H1 (cell line): ENCODE results near the gene MGAT5. TPM values are rescaled to one million over a fixed set of nuclear protein-coding genes. Genes with fewer than 3 reads are reported as not detected.

Experiments used
- CTCF ChIA-PET: fragments of 300-600 bp; sonication (Branson Sonifier 250); formaldehyde crosslinking; loops from one replicate; lab custom pipeline; 2021; ENCODE audit not compliant: partially characterized antibody; lab: Charles Lee
- POLR2A ChIA-PET: fragments of 300-600 bp; sonication (Branson Sonifier 250); formaldehyde crosslinking; loops from one replicate; lab custom pipeline; 2021; ENCODE audit warnings: inconsistent platforms; ENCODE audit not compliant: partially characterized antibody; lab: Charles Lee
- DNase-seq, 2 experiments: peaks; one replicate each; pipeline versions ENCODE4 v3.0.0 to v3.0.0-alpha.2; 2010 to 2022; ENCODE audit warnings: low spot score in 2 of 2, low read depth in 1 of 2, mixed read lengths in 1 of 2
- FAIRE-seq: peaks from 2 replicates; lab custom pipeline; 2011; peaks lifted over from hg19 to GRCh38; lab: Jason Lieb, UNC
- H2AFZ ChIP-seq: 2 replicates; pipeline ENCODE4 v1.8.1; 2012; ENCODE audit warnings: low read length, inconsistent platforms
- H2AK5ac ChIP-seq: 2 replicates; pipeline ENCODE4 v1.6.1; 2013; ENCODE audit warnings: low read depth, low read length
- H2BK120ac ChIP-seq: replicated peaks from 2 replicates; pipeline ENCODE3; 2013; ENCODE audit warnings: low read depth, low read length, inconsistent platforms
- H2BK12ac ChIP-seq: 2 replicates; pipeline ENCODE4 v1.6.1; 2013; ENCODE audit warnings: low read depth, low read length
- H2BK15ac ChIP-seq: 2 replicates; pipeline ENCODE4 v1.6.1; 2013; ENCODE audit warnings: low read length
- H2BK20ac ChIP-seq: 2 replicates; pipeline ENCODE4 v1.6.1; 2013; ENCODE audit warnings: low read length
- H2BK5ac ChIP-seq: 2 replicates; pipeline ENCODE4 v1.6.1; 2013; ENCODE audit warnings: low read depth, low read length
- H3K14ac ChIP-seq: 2 replicates; pipeline ENCODE4 v1.6.1; 2013; ENCODE audit warnings: inconsistent platforms; ENCODE audit not compliant: insufficient read length
- H3K18ac ChIP-seq: 2 replicates; pipeline ENCODE4 v1.6.1; 2013; ENCODE audit warnings: low read length; ENCODE audit errors: extremely low read depth
- H3K23ac ChIP-seq: 2 replicates; pipeline ENCODE4 v1.6.1; 2013; ENCODE audit warnings: inconsistent platforms; ENCODE audit not compliant: insufficient read length
- H3K23me2 ChIP-seq: 2 replicates; pipeline ENCODE4 v1.6.1; 2013; ENCODE audit warnings: low read depth, low read length
- H3K27ac ChIP-seq: 2 replicates; pipeline ENCODE4 v1.6.1; 2011; ENCODE audit warnings: low read depth, low read length, inconsistent platforms
- H3K27me3 ChIP-seq, 4 experiments: replicated peaks in 1 of 4; 1 replicate in 1 of 4; 2 replicates in 3 of 4; pipeline versions ENCODE4 v1.6.1 to v1.8.1; 2011 to 2013; ENCODE audit warnings: low read length in 3 of 4, mild to moderate bottlenecking in 3 of 4, inconsistent platforms in 2 of 4, mixed read lengths in 2 of 4, moderate library complexity in 1 of 4; ENCODE audit not compliant: control insufficient read depth in 3 of 4, insufficient read depth in 3 of 4; ENCODE audit errors: extremely low read depth in 1 of 4
- H3K36me3 ChIP-seq, 4 experiments: 2 replicates each; pipeline versions ENCODE4 v1.6.1 to v1.8.1; 2011 to 2013; ENCODE audit warnings: mild to moderate bottlenecking in 4 of 4, low read length in 3 of 4, moderate library complexity in 2 of 4, control low read depth in 1 of 4, inconsistent platforms in 1 of 4; ENCODE audit not compliant: insufficient read depth in 4 of 4, control insufficient read depth in 2 of 4
- H3K4ac ChIP-seq: replicated peaks from 2 replicates; pipeline ENCODE3; 2013; ENCODE audit warnings: low read length, low read depth, mixed read lengths, inconsistent platforms; ENCODE audit not compliant: insufficient read length
- H3K4me1 ChIP-seq, 4 experiments: replicated peaks in 1 of 4; 1 replicate in 1 of 4; 2 replicates in 3 of 4; pipeline versions ENCODE4 v1.6.1 to v1.8.1; 2011 to 2013; ENCODE audit warnings: low read length in 3 of 4, inconsistent platforms in 2 of 4, mixed read lengths in 1 of 4; ENCODE audit not compliant: insufficient read depth in 4 of 4, control insufficient read depth in 3 of 4
- H3K4me2 ChIP-seq, 2 experiments: 2 replicates each; pipeline versions ENCODE4 v1.6.1 to v1.8.1; 2011 to 2013; ENCODE audit warnings: low read depth in 2 of 2, low read length in 2 of 2, control low read depth in 1 of 2, inconsistent platforms in 1 of 2, mild to moderate bottlenecking in 1 of 2; ENCODE audit not compliant: insufficient read depth in 1 of 2
- H3K4me3 ChIP-seq, 4 experiments: fragments of 200-600, 300-600 bp in 1 of 4; sonication (generic), shearing (Covaris generic), sonication (Bioruptor Twin) in 1 of 4; 2 replicates each; pipeline versions ENCODE4 v1.5.1 to v1.8.1; 2011 to 2016; ENCODE audit warnings: low read length in 4 of 4, low read depth in 3 of 4, control low read depth in 2 of 4, inconsistent platforms in 2 of 4, mild to moderate bottlenecking in 2 of 4, mixed read lengths in 1 of 4, moderate library complexity in 1 of 4; ENCODE audit not compliant: insufficient read depth in 2 of 4; ENCODE audit errors: extremely low read depth in 1 of 4
- H3K56ac ChIP-seq: replicated peaks from 2 replicates; pipeline ENCODE3; 2013; ENCODE audit warnings: low read depth, mild to moderate bottlenecking, mixed read lengths, low read length, inconsistent platforms; ENCODE audit not compliant: insufficient read length
- H3K79me1 ChIP-seq: 2 replicates; pipeline ENCODE4 v1.6.1; 2013; ENCODE audit warnings: low read depth, low read length, control low read depth
- H3K79me2 ChIP-seq, 2 experiments: 2 replicates each; pipeline versions ENCODE4 v1.6.1 to v1.8.1; 2012 to 2013; ENCODE audit warnings: low read length in 2 of 2, mild to moderate bottlenecking in 2 of 2, inconsistent platforms in 1 of 2; ENCODE audit not compliant: insufficient read depth in 2 of 2, control insufficient read depth in 1 of 2
- H3K9ac ChIP-seq, 4 experiments: replicated peaks in 1 of 4; 1 replicate in 1 of 4; 2 replicates in 3 of 4; pipeline versions ENCODE4 v1.6.1 to v1.8.1; 2011 to 2013; ENCODE audit warnings: low read depth in 3 of 4, low read length in 3 of 4, control low read depth in 2 of 4, mild to moderate bottlenecking in 2 of 4, moderate library complexity in 2 of 4, inconsistent platforms in 1 of 4; ENCODE audit errors: extremely low read depth in 1 of 4
- H3K9me3 ChIP-seq, 2 experiments: 2 replicates each; pipeline versions ENCODE4 v1.6.1 to v1.8.1; 2012 to 2013; ENCODE audit warnings: mild to moderate bottlenecking in 2 of 2, moderate library complexity in 2 of 2, control low read depth in 1 of 2, inconsistent platforms in 1 of 2, low read depth in 1 of 2, low read length in 1 of 2, mixed read lengths in 1 of 2; ENCODE audit not compliant: insufficient read depth in 2 of 2
- H4K20me1 ChIP-seq, 2 experiments: replicated peaks in 1 of 2; 2 replicates each; pipeline versions ENCODE3 to v1.8.1; 2011 to 2013; ENCODE audit warnings: inconsistent platforms in 2 of 2, low read length in 2 of 2, mild to moderate bottlenecking in 1 of 2; ENCODE audit not compliant: insufficient read depth in 2 of 2, control insufficient read depth in 1 of 2
- H4K5ac ChIP-seq: 2 replicates; pipeline ENCODE4 v1.6.1; 2013; ENCODE audit warnings: low read length, low read depth, mixed read lengths, inconsistent platforms; ENCODE audit not compliant: insufficient read length
- H4K8ac ChIP-seq: 2 replicates; pipeline ENCODE4 v1.8.0; 2013; ENCODE audit warnings: mild to moderate bottlenecking, moderate library complexity, low read length, inconsistent platforms; ENCODE audit not compliant: insufficient read depth; ENCODE audit errors: extremely low read depth
- H4K91ac ChIP-seq: replicated peaks from 2 replicates; pipeline ENCODE3; 2013; ENCODE audit warnings: low read length, mixed read lengths, inconsistent platforms; ENCODE audit not compliant: insufficient read length
- EGR1 ChIP-seq: IDR thresholded peaks from 2 replicates; pipeline ENCODE4 v1.6.1; 2011; ENCODE audit warnings: low read depth, low read length, borderline replicate concordance
- JUN ChIP-seq: IDR thresholded peaks from 2 replicates; pipeline ENCODE4 v1.6.1; 2011; ENCODE audit warnings: low read depth, mild to moderate bottlenecking, improper control_type of control experiment, low read length
- SP4 ChIP-seq: IDR thresholded peaks from 2 replicates; pipeline ENCODE4 v1.6.1; 2012; ENCODE audit warnings: low read length, inconsistent platforms
- SRF ChIP-seq: IDR thresholded peaks from 2 replicates; pipeline ENCODE4 v1.6.1; 2011; ENCODE audit warnings: mild to moderate bottlenecking, low read depth, low read length, moderate library complexity
- TEAD4 ChIP-seq: IDR thresholded peaks from 2 replicates; pipeline ENCODE4 v1.6.1; 2012; ENCODE audit warnings: low read depth, low read length, inconsistent platforms, mixed read lengths
- WGBS, 2 experiments: shearing (Covaris generic) in 1 of 2; methylation state at CpG; one replicate each; pipeline versions ENCODE4 v1.1.6 to v1.1.7; 2013 to 2015; ENCODE audit warnings: low lambda C conversion rate in 2 of 2, mixed read lengths in 2 of 2, inconsistent platforms in 1 of 2, low coverage in 1 of 2, missing lambda C conversion rate in 1 of 2; ENCODE audit not compliant: insufficient replicate concordance in 2 of 2, insufficient coverage in 1 of 2, insufficient read length in 1 of 2; ENCODE audit errors: extremely low coverage in 1 of 2, missing lambda C conversion rate in 1 of 2; 5-methylcytosine and 5-hydroxymethylcytosine counted together
- polyA plus RNA-seq, 7 experiments: library from polyadenylated mRNA; depleted of rRNA in 3 of 7; stranded (reverse) in 5 of 7; unstranded in 2 of 7; fragments of >200 nt in 5 of 7; fragments of 200-250 nt in 2 of 7; gene quantifications; 1 replicate in 5 of 7; 2 replicates in 1 of 7; 4 replicates in 1 of 7; pipeline versions ENCODE4 v1.2.1 to v1.2.3, GENCODE V29; 2011 to 2013; ENCODE audit warnings: missing spikeins in 2 of 7, mixed read lengths in 2 of 7
- total RNA-seq: library from RNA; stranded (reverse); fragmentation: NEBNext Ultra II Directional; extraction: Animal tissue kit (Norgen Biotek cat#: 25700); gene quantifications from 2 replicates; pipeline ENCODE4 v1.2.1, GENCODE V29; 2021

Gene MGAT5
- total and polyA plus RNA-seq, 2 of the 8 experiments (the other 6 are each of a cell fraction or from before 2014, with no cell fraction given): 11.2 to 49.2 TPM

- Histone ChIP-seq H4K91ac (no peak overlapping the region), H3K18ac (no peak overlapping the region), H3K4me3 (no peak overlapping the region), H3K23ac (no peak overlapping the region), H3K27ac (no peak overlapping the region), H3K14ac (no peak overlapping the region), H2AFZ (no peak overlapping the region), H3K23me2 (no peaks in the 10 kb centered on the region), H3K79me1 (no peaks in the 10 kb centered on the region), H2BK5ac (no peak overlapping the region), H2BK20ac (no peak overlapping the region), H3K79me2 (no peaks in the 10 kb centered on the region), H3K9ac (no peak overlapping the region), H2BK120ac (no peak overlapping the region), H4K20me1 (peaks cover 10 to 11% of the 10 kb centered on the region in 2 experiments), H4K5ac (no peak overlapping the region), H2AK5ac (no peak overlapping the region), H3K56ac (no peak overlapping the region), H2BK15ac (no peak overlapping the region), H2BK12ac (no peak overlapping the region), H3K9me3 (no peaks in the 10 kb centered on the region), H3K4ac (no peak overlapping the region), H3K4me2 (no peak overlapping the region), H3K4me1 (peaks cover 0 to 8% (median 1%) of the 10 kb centered on the region in 4 experiments; a peak in 3 of 7 replicates), H3K36me3 (peaks cover 0 to 13% (median 6%) of the 10 kb centered on the region in 4 experiments; a peak in 5 of 8 replicates), H3K27me3 (peaks cover 3 to 24% (median 12%) of the 10 kb centered on the region in 4 experiments; a peak in 6 of 7 replicates), H4K8ac (no peak overlapping the region)
- ChIA-PET POLR2A (no interaction called here), CTCF (interaction anchor here (0.7 to 7.1 kb wide), 5 partner anchors 8 to 543 kb away, joined by 3 to 46 read pairs (median 3); no protein-coding TSS in a partner anchor)
- no peak for FAIRE-seq
- WGBS, 2 experiments: 88% methylated on average over 3 of the region's 3 CpGs; no CpG with 5 or more reads in 1 of the 2 experiments
- DNase-seq: no peak
- TF ChIP-seq SP4 (no peak), TEAD4 (no peak), JUN (no peak), SRF (no peak), EGR1 (no peak)
These were observed 172.8 kb downstream of the MGAT5 start for GRCh38 chr2:134426721-134427120.
